ENCODE measurements around the gene PITPNM3. TPM values are rescaled to one million over a fixed set of nuclear protein-coding genes. Genes with fewer than 3 reads are reported as not detected.

The PITPNM3 gene
- total RNA-seq, 2 donors from 2014 or later: 11.3 to 18.2 TPM

- no peak for TF ChIP-seq CTCF (IDR thresholded peaks at IDR 0.05)
Measured at GRCh38 chr17:6449307-6449706, 107.0 kb downstream of the PITPNM3 start.

GRCh38 chr17:6448473-6448872 lies 107.9 kb downstream of the PITPNM3 start:
- H3K36me3 ChIP-seq: no peaks in the 10 kb centered on the region
- no peaks in the 10 kb centered on the region for H3K9me3 ChIP-seq
- no peak overlapping the region for H3K9ac ChIP-seq (ENCODE audit: low read depth in 2 of 2, low read length in 2 of 2)
- no peak for DNase-seq
- H3K27ac ChIP-seq: no peak overlapping the region
- no peaks in the 10 kb centered on the region for H3K27me3 ChIP-seq
- no peak for TF ChIP-seq CTCF (IDR thresholded peaks at IDR 0.05)
- no peak overlapping the region for H3K4me3 ChIP-seq
- H3K4me1 ChIP-seq: no peaks in the 10 kb centered on the region
- intact Hi-C loops (cut with DNase I): no loop called here

More at GRCh38 chr17:6449307-6449706, 107.0 kb downstream of the PITPNM3 start:
- no peaks in the 10 kb centered on the region for H3K4me1 ChIP-seq
- H3K27ac ChIP-seq: no peak overlapping the region
- intact Hi-C loops (cut with DNase I): no loop called here
- H3K4me3 ChIP-seq: no peak overlapping the region
- H3K9ac ChIP-seq (ENCODE audit: low read depth in 2 of 2, low read length in 2 of 2): no peak overlapping the region
- H3K9me3 ChIP-seq: no peaks in the 10 kb centered on the region
- H3K36me3 ChIP-seq: no peaks in the 10 kb centered on the region
- no peaks in the 10 kb centered on the region for H3K27me3 ChIP-seq
- DNase-seq: no peak

GRCh38 chr17:6446516-6447100 lies 109.7 kb downstream of the PITPNM3 start:
- intact Hi-C loops (cut with DNase I): no loop called here
- no peak for TF ChIP-seq CTCF (IDR thresholded peaks at IDR 0.05)
- H3K9ac ChIP-seq (ENCODE audit: low read depth in 2 of 2, low read length in 2 of 2): no peak overlapping the region
- H3K36me3 ChIP-seq: no peaks in the 10 kb centered on the region
- H3K4me1 ChIP-seq: no peaks in the 10 kb centered on the region
- no peak for DNase-seq
- H3K4me3 ChIP-seq: no peak overlapping the region
- no peak overlapping the region for H3K27ac ChIP-seq
- no peaks in the 10 kb centered on the region for H3K9me3 ChIP-seq
- H3K27me3 ChIP-seq: no peaks in the 10 kb centered on the region

GRCh38 chr17:6444571-6445335 lies 111.6 kb downstream of the PITPNM3 start:
- H3K27ac ChIP-seq: no peak overlapping the region
- no peaks in the 10 kb centered on the region for H3K27me3 ChIP-seq
- intact Hi-C loops (cut with DNase I): no loop called here
- no peaks in the 10 kb centered on the region for H3K4me1 ChIP-seq
- DNase-seq: no peak
- H3K4me3 ChIP-seq: peak overlapping the region; percentile 77
- H3K9me3 ChIP-seq: no peaks in the 10 kb centered on the region
- peak overlapping the region in 1 of 2 donors; percentile 50 for H3K9ac ChIP-seq (ENCODE audit: low read depth in 2 of 2, low read length in 2 of 2)
- TF ChIP-seq CTCF (IDR thresholded peaks at IDR 0.05): no peak
- no peaks in the 10 kb centered on the region for H3K36me3 ChIP-seq

- peak; percentile 97 for DNase-seq
- no peaks in the 10 kb centered on the region for H3K4me1 ChIP-seq
- H3K27me3 ChIP-seq: no peaks in the 10 kb centered on the region
- TF ChIP-seq CTCF (IDR thresholded peaks at IDR 0.05): no peak
- intact Hi-C loops (cut with DNase I): no loop called here
- no peaks in the 10 kb centered on the region for H3K36me3 ChIP-seq
- H3K9me3 ChIP-seq: no peaks in the 10 kb centered on the region
- H3K27ac ChIP-seq: peak within 1 kb of the TSS; percentile 79
- peak within 1 kb of the TSS; percentile 16 to 63 for H3K9ac ChIP-seq (ENCODE audit: low read depth in 2 of 2, low read length in 2 of 2)
- peak within 1 kb of the TSS; percentile 77 for H3K4me3 ChIP-seq
Measured at GRCh38 chr17:6443692-6444570, 112.4 kb downstream of the PITPNM3 start, which contains the start of gene PIMREG. TSS of gene PIMREG (plus strand) at chr17:6444455. CDS start at chr17:6445111, 656 bp downstream.

All from colonic mucosa (tissue), 4 donors.